ENCODE results near the gene FBXO15. TPM values are rescaled to one million over a fixed set of nuclear protein-coding genes. Genes with fewer than 3 reads are reported as not detected.

FBXO15 gene
- total RNA-seq, 2 donors from 2014 or later: 1.3 to 3.0 TPM

- WGBS, 2 experiments (ENCODE audit: insufficient coverage in 1 of 2, insufficient read length in 1 of 2): 88 to 100% methylated on average over 2 to 6 of the region's 6 CpGs
- no peak for DNase-seq
- Histone ChIP-seq H3K27ac (ENCODE audit: low read depth, low read length) (no peak overlapping the region), H3K4me3 (ENCODE audit: low read length) (no peak overlapping the region), H3K4me1 (ENCODE audit: control insufficient read depth, insufficient read depth, low read length) (no peaks in the 10 kb centered on the region), H3K9ac (ENCODE audit: extremely low read depth, low read length, poor library complexity, severe bottlenecking) (no peak overlapping the region), H3K9me3 (ENCODE audit: control insufficient read depth, low read length) (no peaks in the 10 kb centered on the region), H3K27me3 (ENCODE audit: control insufficient read depth, insufficient read depth, low read length, poor library complexity, severe bottlenecking) (no peaks in the 10 kb centered on the region), H3K36me3 (ENCODE audit: control insufficient read depth, insufficient read depth, low read length) (no peaks in the 10 kb centered on the region)
- H3K27ac Mint-ChIP-seq: no peak overlapping the region
- no peaks in the 10 kb centered on the region for H3K36me3 Mint-ChIP-seq (ENCODE audit: low read depth)
- no peaks in the 10 kb centered on the region for H3K4me1 Mint-ChIP-seq
- TF ChIP-seq CTCF (conservative IDR thresholded peaks at IDR 0.05): no peak
- no peaks in the 10 kb centered on the region for H3K9me3 Mint-ChIP-seq
- no peaks in the 10 kb centered on the region for H3K27me3 Mint-ChIP-seq (ENCODE audit: insufficient read depth)
- H3K4me3 Mint-ChIP-seq: no peak overlapping the region
Observed at GRCh38 chr18:74123200-74123599, 24.4 kb downstream of the FBXO15 start.

- WGBS, 2 experiments (ENCODE audit: insufficient coverage in 1 of 2, insufficient read length in 1 of 2): 42 to 53% methylated on average over 4 to 8 of the region's 9 CpGs
- no peak overlapping the region for H3K9ac ChIP-seq (ENCODE audit: extremely low read depth, low read length, poor library complexity, severe bottlenecking)
- no peaks in the 10 kb centered on the region for H3K4me1 ChIP-seq (ENCODE audit: control insufficient read depth, insufficient read depth, low read length)
- peak; percentile 92 for TF ChIP-seq CTCF (conservative IDR thresholded peaks at IDR 0.05)
- Mint-ChIP-seq H3K36me3 (ENCODE audit: low read depth) (no peaks in the 10 kb centered on the region), H3K27me3 (ENCODE audit: insufficient read depth) (no peaks in the 10 kb centered on the region), H3K27ac (peak overlapping the region; percentile 56), H3K4me1 (peaks cover 9% of the 10 kb centered on the region), H3K4me3 (no peak overlapping the region), H3K9me3 (peaks cover 6% of the 10 kb centered on the region)
- H3K4me3 ChIP-seq (ENCODE audit: low read length): no peak overlapping the region
- no peaks in the 10 kb centered on the region for H3K27me3 ChIP-seq (ENCODE audit: control insufficient read depth, insufficient read depth, low read length, poor library complexity, severe bottlenecking)
- H3K9me3 ChIP-seq (ENCODE audit: control insufficient read depth, low read length): peaks cover 8% of the 10 kb centered on the region
- H3K36me3 ChIP-seq (ENCODE audit: control insufficient read depth, insufficient read depth, low read length): no peaks in the 10 kb centered on the region
- H3K27ac ChIP-seq (ENCODE audit: low read depth, low read length): no peak overlapping the region
- DNase-seq: peak; percentile 69
Observed at GRCh38 chr18:74116633-74117554, 30.7 kb downstream of the FBXO15 start.

GRCh38 chr18:74115046-74115445 lies 32.6 kb downstream of the FBXO15 start:
- no peak overlapping the region for H3K9ac ChIP-seq (ENCODE audit: extremely low read depth, low read length, poor library complexity, severe bottlenecking)
- H3K27ac ChIP-seq (ENCODE audit: low read depth, low read length): no peak overlapping the region
- no peaks in the 10 kb centered on the region for H3K4me1 ChIP-seq (ENCODE audit: control insufficient read depth, insufficient read depth, low read length)
- peaks cover 8% of the 10 kb centered on the region for H3K9me3 ChIP-seq (ENCODE audit: control insufficient read depth, low read length)
- peaks cover 6% of the 10 kb centered on the region for H3K9me3 Mint-ChIP-seq
- no peak overlapping the region for H3K4me3 Mint-ChIP-seq
- no peaks in the 10 kb centered on the region for H3K27me3 Mint-ChIP-seq (ENCODE audit: insufficient read depth)
- WGBS, 2 experiments (ENCODE audit: insufficient coverage in 1 of 2, insufficient read length in 1 of 2): 81 to 85% methylated on average over 2 to 4 of the region's 4 CpGs
- no peak overlapping the region for H3K4me3 ChIP-seq (ENCODE audit: low read length)
- peaks cover 9% of the 10 kb centered on the region for H3K4me1 Mint-ChIP-seq
- no peak for TF ChIP-seq CTCF (conservative IDR thresholded peaks at IDR 0.05)
- H3K27ac Mint-ChIP-seq: peak overlapping the region; percentile 37
- DNase-seq: no peak
- H3K36me3 Mint-ChIP-seq (ENCODE audit: low read depth): no peaks in the 10 kb centered on the region
- no peaks in the 10 kb centered on the region for H3K27me3 ChIP-seq (ENCODE audit: control insufficient read depth, insufficient read depth, low read length, poor library complexity, severe bottlenecking)
- no peaks in the 10 kb centered on the region for H3K36me3 ChIP-seq (ENCODE audit: control insufficient read depth, insufficient read depth, low read length)
